ENCODE results near the gene DAPP1.
"Not testable (repeated sequence)": the region's sequence is repeated elsewhere in the genome, so short reads cannot be mapped to it uniquely, and the experiment has no call there.

DAPP1 gene, protein sequence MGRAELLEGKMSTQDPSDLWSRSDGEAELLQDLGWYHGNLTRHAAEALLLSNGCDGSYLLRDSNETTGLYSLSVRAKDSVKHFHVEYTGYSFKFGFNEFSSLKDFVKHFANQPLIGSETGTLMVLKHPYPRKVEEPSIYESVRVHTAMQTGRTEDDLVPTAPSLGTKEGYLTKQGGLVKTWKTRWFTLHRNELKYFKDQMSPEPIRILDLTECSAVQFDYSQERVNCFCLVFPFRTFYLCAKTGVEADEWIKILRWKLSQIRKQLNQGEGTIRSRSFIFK

DNA sequence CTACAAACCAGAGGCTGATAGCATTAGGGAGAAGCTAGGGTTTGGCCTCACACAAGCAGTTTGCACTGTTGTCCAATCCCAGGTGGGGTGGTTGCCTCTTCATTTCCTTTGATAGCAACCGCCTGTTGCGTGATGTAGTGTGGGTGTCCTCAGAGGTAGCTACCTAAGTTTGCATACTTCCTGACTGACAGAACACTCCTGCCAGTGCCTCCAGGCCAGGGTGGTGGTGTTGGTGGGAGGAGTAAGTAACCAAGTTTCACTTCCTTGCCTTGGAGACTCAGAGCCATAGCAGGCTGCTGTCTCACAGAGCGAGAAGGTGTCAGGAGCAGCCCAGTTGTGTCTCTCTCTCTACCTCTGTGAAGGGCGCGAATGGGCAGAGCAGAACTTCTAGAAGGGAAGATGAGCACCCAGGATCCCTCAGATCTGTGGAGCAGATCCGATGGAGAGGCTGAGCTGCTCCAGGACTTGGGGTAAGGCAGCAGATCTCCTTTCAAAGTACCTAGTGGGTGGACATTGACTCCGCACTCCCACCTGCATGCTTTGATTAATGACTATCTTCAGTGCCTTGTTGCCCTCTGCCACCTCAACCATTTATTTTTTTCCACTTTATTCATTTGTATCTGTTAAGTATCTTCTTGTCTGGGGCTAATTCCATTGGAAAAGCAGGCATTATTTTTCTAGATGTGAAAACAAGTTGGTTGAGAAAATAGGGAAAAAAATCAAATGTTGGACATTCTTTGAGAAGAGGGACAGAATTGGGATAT, at the start of gene DAPP1:
Gene DAPP1 (plus strand): TSS at position 283 of the 764 bp plus-strand sequence. CDS start 87 bp downstream, at position 370.
- peak; percentile 23 to 61 for DNase-seq (ENCODE audit: low read depth in 2 of 2)

DNA sequence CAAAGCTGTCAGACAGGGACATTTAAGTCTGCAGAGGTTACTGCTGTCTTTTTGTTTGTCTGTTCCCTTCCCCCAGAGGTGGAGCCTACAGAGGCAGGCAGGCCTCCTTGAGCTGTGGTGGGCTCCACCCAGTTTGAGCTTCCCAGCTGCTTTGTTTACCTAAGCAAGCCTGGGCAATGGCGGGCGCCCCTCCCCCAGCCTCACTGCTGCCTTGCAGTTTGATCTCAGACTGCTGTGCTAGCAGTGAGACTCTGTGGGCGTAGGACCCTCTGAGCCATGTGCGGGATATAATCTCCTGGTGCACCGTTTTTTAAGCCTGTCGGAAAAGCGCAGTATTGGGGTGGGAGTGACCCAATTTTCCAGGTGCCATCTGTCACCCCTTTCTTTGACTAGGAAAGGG, 45.8 kb upstream of the DAPP1 start:
- DNase-seq (ENCODE audit: low read depth in 2 of 2): not testable (repeated sequence)

DNA sequence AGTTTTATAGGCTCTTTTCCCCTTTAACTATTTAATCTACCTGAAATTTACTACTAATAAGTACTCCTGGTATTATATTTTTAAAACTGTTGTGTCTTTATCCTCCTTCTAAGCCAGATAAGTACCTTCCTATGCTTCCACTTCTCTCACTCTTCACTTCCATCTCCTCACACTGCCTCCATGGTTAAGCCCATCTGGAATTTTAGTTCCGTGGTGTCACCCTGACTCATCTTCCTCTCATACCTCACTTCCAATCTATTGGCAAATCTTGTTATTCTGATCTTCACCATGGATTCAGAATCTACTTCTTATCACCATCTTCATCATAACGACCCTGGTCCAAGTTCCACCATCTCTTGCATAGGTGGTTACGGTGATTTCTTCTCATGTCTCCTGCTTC, 32.7 kb upstream of the DAPP1 start:
- no peak for DNase-seq (ENCODE audit: low read depth in 2 of 2)

DNA sequence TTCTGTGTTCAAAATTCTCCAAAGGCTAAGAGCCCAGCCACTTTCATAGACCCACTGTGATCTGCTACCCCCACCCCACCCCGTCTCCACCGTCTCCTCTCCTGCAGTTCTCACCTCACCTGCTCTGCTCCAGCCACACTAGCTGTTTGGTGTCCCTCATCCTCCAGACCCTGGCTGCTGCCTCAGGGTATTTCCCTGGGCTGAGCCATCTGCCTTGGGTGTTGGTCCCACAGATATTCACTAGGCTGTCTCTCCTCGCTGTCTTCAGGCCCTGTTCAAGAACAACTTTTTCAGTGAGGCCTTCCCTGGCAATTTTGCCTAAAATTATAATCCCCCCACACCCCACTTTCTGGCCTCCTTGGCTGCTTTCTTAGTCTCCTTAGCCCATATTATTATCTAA, 31.8 kb upstream of the DAPP1 start:
- DNase-seq (ENCODE audit: low read depth in 2 of 2): no peak

DNA sequence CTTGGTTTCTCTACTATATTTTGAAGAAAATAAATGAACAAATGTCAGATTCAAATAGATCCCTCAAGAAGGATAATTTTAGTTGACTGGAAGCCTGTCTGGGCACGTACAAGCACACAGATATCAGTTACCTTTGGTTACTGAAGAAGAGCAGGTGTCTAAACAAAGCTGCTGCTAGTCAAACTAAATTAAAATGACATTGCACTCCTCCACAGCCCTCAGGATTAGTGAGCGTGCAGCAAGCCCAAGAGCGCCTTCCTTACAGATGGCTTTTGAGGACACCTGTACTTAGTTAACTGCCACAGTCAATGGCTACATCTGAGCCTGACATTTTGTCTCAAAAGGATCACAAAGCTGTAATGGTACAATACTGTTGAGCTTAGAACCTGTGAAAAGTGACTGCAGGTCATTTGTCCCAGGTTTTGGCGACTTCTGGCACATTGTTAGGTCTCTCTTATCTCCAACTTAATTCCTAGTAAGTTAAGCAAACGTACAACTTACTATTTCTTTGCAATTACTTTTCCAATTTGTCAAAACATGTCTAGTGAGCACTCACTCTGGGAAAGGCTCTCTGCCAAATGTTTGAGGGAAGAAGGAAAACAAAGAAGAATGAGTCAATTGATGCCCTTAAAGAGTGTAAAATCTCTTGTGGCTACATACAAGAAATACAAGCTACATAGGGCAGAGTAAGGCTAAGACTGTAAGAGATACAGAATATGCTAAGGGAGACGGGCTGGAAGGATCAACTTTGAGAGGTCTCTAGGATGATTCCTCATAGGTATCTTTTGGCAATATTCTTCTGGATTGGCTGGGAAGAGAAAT, 25.6 kb upstream of the DAPP1 start:
- no peak for DNase-seq (ENCODE audit: low read depth in 2 of 2)

DNA sequence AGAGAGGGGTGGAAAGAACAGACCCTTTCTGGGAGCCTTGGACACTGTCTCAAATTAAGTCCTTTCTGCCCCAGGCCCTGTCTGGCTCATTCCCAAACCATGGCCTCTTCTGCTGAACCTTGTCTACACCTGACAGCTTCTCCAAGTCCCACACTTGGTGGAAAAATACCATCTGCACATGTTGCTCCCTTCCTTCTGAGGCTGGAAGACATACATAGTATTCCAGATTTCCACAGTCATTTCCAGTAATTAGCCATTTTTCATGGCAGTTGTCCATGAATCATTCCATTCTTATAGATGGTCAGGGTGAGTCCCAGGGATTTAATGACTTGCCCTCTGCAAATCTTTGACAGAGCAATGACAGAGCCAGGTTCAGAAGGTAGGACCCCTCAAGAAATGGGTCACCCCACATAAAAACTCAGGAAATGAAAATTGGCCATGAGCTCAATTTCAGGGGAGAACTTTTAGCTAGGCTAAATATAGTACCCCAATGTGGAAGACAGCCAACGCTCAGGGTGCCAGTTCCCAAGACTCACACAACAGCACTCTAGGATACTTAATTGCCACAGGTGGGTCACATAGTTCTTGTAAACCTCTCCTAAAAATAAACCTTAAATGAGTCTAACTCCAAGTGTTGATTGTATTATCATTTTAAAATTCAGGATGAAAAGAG, 16.2 kb upstream of the DAPP1 start:
- no peak for DNase-seq (ENCODE audit: low read depth in 2 of 2)

DNA sequence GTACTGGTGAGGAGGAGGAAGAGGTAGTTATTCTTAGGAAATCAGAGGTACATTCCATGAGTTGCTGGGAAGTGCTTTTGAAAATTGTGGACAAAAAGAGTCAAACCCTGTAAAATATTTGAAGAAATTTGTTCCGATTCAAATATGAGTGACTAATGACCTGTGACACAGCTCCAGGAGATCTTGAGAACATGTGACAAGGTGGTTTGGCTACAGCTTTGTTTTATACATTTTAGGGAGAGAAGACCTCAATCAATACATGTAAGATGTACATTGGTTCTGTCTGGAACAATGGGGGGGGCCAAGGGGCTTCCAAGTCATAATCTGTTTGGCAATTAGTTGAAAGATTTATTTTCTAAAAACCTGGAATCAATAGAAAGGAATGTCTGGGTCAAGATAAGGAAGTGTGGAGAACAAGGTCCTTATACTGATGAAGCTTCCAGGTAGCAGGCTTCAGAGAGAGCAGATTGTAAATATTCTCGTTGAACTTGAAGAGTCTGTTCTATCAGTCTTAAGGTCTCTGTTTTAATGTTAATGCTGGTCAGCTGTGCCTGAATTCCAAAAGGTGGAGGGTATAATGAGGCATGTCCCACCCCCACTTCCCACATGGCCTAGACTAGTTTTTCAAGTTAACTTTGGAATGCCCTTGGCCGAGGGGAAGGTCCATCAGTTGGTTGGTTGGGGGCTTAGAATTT, 15.5 kb upstream of the DAPP1 start:
- no peak for DNase-seq (ENCODE audit: low read depth in 2 of 2)

DNA sequence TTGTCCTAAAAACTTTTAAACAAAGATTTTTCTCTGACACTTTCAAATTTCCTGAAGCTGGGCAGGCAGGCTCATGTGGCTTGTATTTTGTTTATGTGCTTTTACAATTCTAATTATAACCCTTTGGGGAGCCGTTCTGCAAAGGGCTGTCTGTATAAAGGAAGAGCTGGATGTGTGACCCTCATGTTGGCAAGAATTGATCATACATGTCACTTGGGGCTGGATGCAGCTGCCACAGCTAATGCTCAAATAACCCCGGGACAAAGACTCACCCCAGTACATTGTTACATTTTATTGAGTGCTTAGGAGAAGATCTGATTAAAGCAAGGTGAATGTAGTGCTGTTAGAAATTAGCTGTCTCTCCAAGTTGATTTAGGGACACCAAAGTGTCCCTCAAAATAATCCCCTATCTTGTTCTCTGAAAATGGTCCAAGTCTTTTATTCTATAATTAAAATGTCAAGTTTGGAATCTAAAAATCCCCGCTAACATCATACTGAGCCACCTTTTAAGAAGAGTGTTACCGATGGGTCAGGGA, 13.0 kb upstream of the DAPP1 start:
- no peak for DNase-seq (ENCODE audit: low read depth in 2 of 2)

DNA sequence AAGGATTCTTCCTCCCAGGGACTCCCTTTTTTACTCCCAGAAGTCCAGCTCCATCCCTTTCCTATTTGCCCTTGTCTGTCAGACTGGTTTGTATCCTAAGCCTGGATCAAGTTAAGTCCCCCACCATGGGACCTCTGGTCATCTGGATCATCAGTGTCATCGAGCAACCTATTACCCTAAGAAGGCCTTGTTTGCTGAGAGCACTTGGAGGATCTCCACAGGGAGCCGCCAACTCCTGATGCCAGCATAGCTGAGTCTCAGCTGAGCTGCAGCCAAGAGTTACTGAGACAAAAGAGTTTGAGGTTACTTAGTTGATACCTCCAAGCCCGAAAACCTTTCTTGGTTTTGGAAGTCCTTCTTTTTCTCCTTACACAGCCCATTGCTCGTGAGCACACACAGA, 10.1 kb upstream of the DAPP1 start:
- DNase-seq (ENCODE audit: low read depth in 2 of 2): no peak

DNA sequence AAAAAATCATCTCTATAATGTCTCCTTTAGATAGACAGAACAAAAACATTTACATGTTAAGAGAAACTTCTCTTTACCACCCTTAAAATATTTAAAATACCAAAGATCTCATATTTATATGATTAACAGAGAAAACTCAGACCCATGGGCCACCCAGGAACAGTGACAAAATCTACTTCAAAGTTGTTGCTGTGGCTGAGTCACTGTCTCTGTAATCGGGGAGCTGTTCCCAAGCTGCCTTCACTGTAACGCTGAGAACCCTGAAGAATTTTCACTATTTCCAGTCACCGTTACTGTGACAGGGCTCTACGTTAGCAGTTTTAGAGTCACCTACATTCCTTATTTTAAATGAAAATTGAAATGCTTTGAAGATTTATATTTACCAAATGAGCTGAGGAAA, 9.0 kb upstream of the DAPP1 start:
- DNase-seq (ENCODE audit: low read depth in 2 of 2): no peak

DNA sequence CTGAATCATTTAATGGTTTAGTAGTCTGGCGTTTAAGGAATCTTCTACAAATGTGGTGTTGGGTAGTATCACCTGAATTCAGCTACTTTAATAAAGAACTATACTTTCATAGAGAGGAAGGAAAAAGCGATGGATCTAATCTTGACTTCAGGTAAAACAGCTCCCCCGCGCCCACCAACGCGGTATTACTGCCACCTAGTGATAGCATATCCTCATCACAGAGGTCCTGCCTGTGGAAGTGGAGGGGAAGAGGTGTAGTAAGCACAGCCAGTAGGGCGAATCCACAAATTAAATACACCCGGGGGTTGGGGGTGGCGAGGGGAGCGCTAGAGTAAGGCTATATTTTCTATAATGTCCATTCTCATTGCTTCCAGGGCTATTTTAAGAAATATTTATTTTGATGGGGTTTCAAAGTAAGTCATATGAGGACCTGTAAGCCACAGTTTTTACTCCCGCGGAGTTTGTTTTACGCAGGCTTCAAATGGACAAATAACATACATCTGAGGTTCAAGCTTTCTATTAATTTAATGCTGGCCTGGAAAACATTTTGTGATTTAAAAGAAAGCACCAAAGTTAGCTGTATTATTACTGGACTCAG, 8.3 kb upstream of the DAPP1 start:
- peak; percentile 39 to 42 for DNase-seq (ENCODE audit: low read depth in 2 of 2)

DNA sequence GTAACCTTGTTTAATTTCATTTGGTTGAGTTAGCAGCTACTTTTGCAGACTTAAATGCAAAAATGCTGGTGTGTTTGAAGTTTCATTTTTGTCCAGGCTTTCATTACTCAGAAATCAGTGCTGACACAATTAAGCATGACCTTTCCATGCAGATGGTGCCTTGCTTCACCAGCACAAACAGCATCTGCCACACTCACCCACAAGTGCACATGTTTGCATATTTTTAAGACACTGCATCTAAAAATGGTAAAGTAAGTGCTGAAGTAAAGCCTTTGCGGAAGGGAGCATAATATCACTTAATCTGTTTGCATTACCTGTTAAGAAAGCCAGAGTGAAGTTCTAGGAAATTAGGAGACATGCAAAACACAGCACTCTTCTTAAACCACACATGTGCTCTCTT, 7.3 kb upstream of the DAPP1 start:
- DNase-seq (ENCODE audit: low read depth in 2 of 2): no peak

DNA sequence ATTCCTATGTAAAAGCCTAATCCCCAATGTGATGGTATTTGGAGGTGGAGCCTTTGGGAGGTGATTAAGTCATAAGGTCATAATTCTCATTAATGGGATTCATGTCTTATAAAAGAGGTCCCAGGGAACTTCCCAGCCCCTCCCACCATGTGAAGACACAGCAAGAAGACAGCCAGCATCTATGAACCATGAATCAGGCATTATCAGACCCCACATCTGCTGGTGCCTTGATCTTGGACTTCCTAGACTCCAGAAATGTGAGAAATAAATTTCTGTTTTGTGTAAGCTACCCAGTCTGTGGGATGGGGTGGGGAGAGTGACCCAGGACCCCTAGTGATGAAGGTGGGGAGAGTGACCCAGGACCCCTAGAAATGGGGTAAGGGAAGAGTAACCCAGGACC, 6.1 kb upstream of the DAPP1 start:
- no peak for DNase-seq (ENCODE audit: low read depth in 2 of 2)

DNA sequence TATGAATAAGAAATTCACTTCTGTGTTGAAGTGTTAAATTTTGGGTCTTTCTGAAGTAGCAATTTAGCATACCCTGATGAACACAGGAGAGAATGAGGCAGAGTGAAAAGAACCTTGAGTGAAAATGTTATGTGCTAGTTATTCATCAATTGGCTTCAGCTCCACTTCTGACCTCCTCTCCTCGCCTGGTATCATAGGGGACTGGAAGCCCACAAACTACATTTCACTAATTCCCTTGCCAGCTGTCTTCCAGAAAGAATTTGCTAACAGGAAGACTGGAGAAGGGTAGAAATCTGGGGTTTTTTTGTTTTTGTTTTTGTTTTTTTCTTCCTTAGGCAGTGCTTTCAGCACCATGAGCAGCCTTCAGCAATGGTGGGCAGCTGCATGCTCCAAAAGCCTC, 5.5 kb upstream of the DAPP1 start:
- DNase-seq (ENCODE audit: low read depth in 2 of 2): no peak

DNA sequence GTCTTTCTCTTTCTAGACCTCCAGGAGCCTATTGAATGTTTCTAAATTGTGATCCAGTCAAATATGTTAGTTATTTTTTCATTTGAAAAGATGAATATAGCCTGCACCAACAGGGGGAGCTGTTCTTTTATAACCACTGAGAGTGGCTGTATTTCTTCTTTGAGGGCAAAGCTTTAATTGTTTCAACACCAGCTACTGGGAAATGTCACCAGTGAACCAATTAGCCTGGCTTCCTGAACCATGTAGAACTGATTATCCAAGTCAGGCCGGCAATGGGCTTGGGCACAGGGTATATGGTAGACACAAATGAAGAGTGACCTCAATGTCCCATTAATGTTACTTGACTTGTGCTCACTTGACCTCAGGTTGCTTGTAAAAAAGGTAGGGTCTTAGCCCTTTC, 4.8 kb upstream of the DAPP1 start:
- no peak for DNase-seq (ENCODE audit: low read depth in 2 of 2)

DNA sequence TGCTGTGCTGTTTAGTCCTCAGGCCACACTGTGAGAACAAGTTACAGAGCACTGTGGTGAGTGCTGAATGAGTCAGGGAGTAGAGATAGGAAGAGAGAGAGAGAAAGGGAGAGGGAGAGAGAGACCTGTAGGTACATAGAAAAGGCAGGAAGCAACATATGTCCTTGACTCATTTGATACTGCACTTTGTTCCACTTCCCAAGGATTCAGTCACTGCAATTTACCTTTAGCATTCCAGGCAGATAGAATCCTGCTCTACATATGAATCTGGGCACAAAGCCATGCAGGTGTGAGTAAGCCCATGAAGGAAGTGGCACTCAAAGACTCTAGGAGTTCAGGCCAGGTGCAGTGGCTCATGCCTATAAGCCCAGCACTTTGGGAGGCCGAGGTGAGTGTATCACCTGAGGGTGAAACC, 1.0 kb upstream of the DAPP1 start:
- no peak for DNase-seq (ENCODE audit: low read depth in 2 of 2)

DNA sequence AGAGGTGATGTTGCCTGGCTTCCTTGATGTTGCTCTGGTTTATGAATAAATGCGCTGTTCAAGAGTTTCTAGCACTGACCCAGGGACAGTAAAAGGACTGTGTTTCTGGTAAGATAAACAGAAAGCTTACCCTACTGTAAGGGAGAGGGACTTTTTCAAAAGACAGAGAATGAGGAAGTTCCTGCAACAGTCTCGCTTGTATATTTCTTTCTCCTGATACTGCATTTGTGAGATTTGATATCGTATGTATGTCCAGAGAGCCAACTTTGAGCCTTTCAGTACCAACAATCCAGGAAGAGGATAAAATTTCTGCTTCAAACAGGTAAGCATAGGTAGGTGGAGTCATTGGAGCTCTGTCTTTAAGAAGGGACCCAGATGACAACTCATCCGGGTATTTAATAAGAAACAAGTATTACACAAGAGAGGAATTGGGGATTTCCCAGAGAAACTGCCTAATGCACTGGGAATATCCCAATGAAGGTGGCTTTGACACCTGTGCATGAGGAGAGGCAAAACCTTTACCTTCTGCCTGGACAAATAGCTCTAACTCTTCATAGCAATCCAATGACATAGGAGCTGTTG, 773 bp downstream of the DAPP1 start:
- DNase-seq (ENCODE audit: low read depth in 2 of 2): no peak

DNA sequence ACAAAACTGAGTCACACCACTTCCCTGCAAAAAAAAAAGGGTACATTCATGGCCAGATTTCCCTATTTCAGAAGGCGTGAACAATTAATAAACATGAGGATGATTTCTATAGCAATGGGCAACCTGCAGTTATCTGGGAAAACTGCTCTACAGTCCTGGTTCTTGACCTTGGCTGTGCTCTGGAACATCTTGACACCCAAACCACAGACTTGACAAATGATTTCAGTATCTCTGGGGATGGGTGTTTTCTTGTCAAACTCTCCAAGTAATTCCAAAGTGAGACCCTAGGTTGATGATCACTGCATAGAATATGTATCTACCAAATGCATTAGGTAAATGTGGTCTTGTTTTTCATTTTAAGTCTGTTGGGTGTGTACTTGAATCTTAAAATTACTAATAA, 2.0 kb downstream of the DAPP1 start:
- no peak for DNase-seq (ENCODE audit: low read depth in 2 of 2)

DNA sequence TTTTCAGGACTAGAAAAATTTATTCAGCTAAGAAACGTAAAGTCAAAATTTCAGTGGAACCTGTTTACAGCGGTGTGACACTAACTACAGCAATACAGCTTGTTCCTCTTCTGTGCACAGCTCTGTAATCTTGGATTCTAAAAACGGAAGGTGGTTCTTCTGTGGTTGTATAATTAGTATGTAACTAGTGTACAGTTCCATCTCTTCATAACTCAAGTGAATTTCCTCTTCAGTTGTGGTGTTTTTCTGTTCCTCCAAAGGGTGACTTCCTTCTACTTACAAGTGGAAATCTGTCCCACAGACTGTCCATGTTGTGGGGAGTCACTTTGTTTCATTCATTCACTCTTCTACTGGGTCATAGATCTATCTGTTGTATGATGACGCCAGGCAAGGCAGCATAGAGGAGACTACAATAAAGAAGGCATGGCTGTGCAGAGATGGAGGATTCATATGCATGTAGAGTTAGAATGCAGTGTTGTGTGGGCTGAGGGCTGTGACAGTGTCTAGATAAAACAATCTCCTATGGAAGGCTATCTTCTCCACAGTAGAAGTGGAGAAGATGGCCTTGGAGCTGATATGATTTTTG, 5.4 kb downstream of the DAPP1 start:
- DNase-seq (ENCODE audit: low read depth in 2 of 2): no peak

DNA sequence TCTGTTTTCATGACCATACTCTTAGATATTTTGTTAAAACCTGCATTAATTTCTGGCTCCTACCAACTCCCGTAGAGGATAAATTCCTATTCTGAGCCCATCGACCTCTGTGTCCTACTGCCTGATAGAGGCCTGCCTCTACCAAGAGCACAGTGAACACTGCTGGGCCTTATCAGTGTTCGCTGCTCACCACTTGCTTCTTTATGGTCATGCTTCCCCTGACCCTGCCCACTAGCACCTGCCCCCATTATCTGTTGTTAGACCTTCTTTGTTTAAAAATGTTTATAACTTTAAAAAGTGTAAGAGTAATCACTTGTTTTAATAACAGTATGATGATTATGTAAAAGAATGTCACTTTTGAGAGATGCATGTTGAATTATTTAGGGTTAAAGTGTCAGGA, 6.1 kb downstream of the DAPP1 start:
- DNase-seq (ENCODE audit: low read depth in 2 of 2): no peak

Measured in activated CD8-positive, alpha-beta memory T cell treated with anti-CD3 and anti-CD28 coated beads for 4 hours (primary cell).